HEK293T (cell line): ENCODE data around the gene MRPS9.

Experiments
- BHLHE40 ChIP-seq: fragments of 450-650 bp; IDR thresholded peaks from 2 replicates; pipeline ENCODE4 v1.6.1; 2016; ENCODE audit warnings: mild to moderate bottlenecking, moderate library complexity, borderline replicate concordance
- FOXA1 ChIP-seq: fragments of 450-650 bp; IDR thresholded peaks from 2 replicates; pipeline ENCODE4 v1.6.1; 2016; ENCODE audit warnings: mild to moderate bottlenecking
- FOXK2 ChIP-seq: fragments of 450-650 bp; IDR thresholded peaks from 2 replicates; pipeline ENCODE4 v1.6.1; 2016; ENCODE audit warnings: mild to moderate bottlenecking
- L3MBTL2 ChIP-seq: fragments of 450-650 bp; conservative IDR thresholded peaks from 2 replicates; pipeline ENCODE4 v1.6.1; 2016; ENCODE audit warnings: mild to moderate bottlenecking
- NFRKB ChIP-seq: fragments of 450-650 bp; IDR thresholded peaks from 2 replicates; pipeline ENCODE4 v1.6.1; 2016; ENCODE audit warnings: mild to moderate bottlenecking, moderate library complexity
- SUZ12 ChIP-seq: fragments of 450-650 bp; IDR thresholded peaks from 2 replicates; pipeline ENCODE4 v1.6.1; 2016; ENCODE audit warnings: mild to moderate bottlenecking
- ZNF384 ChIP-seq: fragments of 450-650 bp; IDR thresholded peaks from 2 replicates; pipeline ENCODE4 v1.6.1; 2016

- TF ChIP-seq SUZ12, result no peak
- TF ChIP-seq FOXA1, result no peak
- TF ChIP-seq ZNF384, result no peak
- no peak for TF ChIP-seq NFRKB
- TF ChIP-seq L3MBTL2, result no peak
- TF ChIP-seq FOXK2, result no peak
- TF ChIP-seq BHLHE40, result no peak
Observed at GRCh38 chr2:105072039-105072438, 34.2 kb downstream of the MRPS9 start.
